Measurements from ENCODE around the gene FNBP1.
"Not testable (repeated sequence)": the region's sequence is repeated elsewhere in the genome, so short reads cannot be mapped to it uniquely, and the experiment has no call there.

The FNBP1 gene

GRCh38 chr9:129972816-129973215 lies 70.2 kb downstream of the FNBP1 start:
- ATAC-seq (no peak), DNase-seq (ENCODE audit: low spot score in 2 of 2) (no peak)
- H3K27ac Mint-ChIP-seq = peak overlapping the region; percentile 50
- no peaks in the 10 kb centered on the region for H3K36me3 Mint-ChIP-seq
- H3K4me3 Mint-ChIP-seq = no peak overlapping the region
- no peaks in the 10 kb centered on the region for H3K9me3 Mint-ChIP-seq
- peaks cover 30% of the 10 kb centered on the region for H3K4me1 Mint-ChIP-seq

GRCh38 chr9:129968690-129969485 lies 74.1 kb downstream of the FNBP1 start:
- Mint-ChIP-seq H3K9me3 (no peaks in the 10 kb centered on the region), H3K36me3 (no peaks in the 10 kb centered on the region), H3K4me3 (no peak overlapping the region), H3K27ac (peak overlapping the region; percentile 82), H3K4me1 (peaks cover 61% of the 10 kb centered on the region)
- ATAC-seq (peak; percentile 80), DNase-seq (ENCODE audit: low spot score in 2 of 2) (no peak)

- Mint-ChIP-seq H3K9me3 (no peaks in the 10 kb centered on the region), H3K4me1 (peaks cover 91% of the 10 kb centered on the region), H3K4me3 (peak overlapping the region; percentile 69), H3K27ac (peak overlapping the region; percentile 90), H3K36me3 (no peaks in the 10 kb centered on the region)
- ATAC-seq (no peak), DNase-seq (ENCODE audit: low spot score in 2 of 2) (no peak)
Measured at GRCh38 chr9:129964901-129965734, 77.9 kb downstream of the FNBP1 start.

GRCh38 chr9:129962889-129963703 lies 79.9 kb downstream of the FNBP1 start:
- Mint-ChIP-seq H3K27ac (peak overlapping the region; percentile 90), H3K4me3 (peak overlapping the region; percentile 69), H3K4me1 (peaks cover 84% of the 10 kb centered on the region), H3K36me3 (no peaks in the 10 kb centered on the region), H3K9me3 (no peaks in the 10 kb centered on the region)
- peak; percentile 28 to 71 for DNase-seq (ENCODE audit: low spot score in 2 of 2)
- ATAC-seq = peak; percentile 93

GRCh38 chr9:129962451-129962864 lies 80.5 kb downstream of the FNBP1 start:
- Mint-ChIP-seq H3K4me3 (peak overlapping the region; percentile 69), H3K27ac (peak overlapping the region; percentile 90), H3K4me1 (peaks cover 90% of the 10 kb centered on the region), H3K9me3 (no peaks in the 10 kb centered on the region), H3K36me3 (no peaks in the 10 kb centered on the region)
- ATAC-seq (no peak), DNase-seq (ENCODE audit: low spot score in 2 of 2) (no peak)

- Mint-ChIP-seq H3K36me3 (no peaks in the 10 kb centered on the region), H3K4me3 (no peak overlapping the region), H3K9me3 (no peaks in the 10 kb centered on the region), H3K27ac (peak overlapping the region; percentile 90), H3K4me1 (peaks cover 65% of the 10 kb centered on the region)
- ATAC-seq (no peak), DNase-seq (ENCODE audit: low spot score in 2 of 2) (no peak)
Measured at GRCh38 chr9:129958796-129959195, 84.2 kb downstream of the FNBP1 start.

- Mint-ChIP-seq H3K27ac (peak overlapping the region; percentile 48), H3K36me3 (no peaks in the 10 kb centered on the region), H3K4me3 (no peak overlapping the region), H3K4me1 (peaks cover 30% of the 10 kb centered on the region), H3K9me3 (no peaks in the 10 kb centered on the region)
- DNase-seq (ENCODE audit: low spot score in 2 of 2) (no peak), ATAC-seq (no peak)
Measured at GRCh38 chr9:129954868-129955550, 88.0 kb downstream of the FNBP1 start.

- ATAC-seq (no peak), DNase-seq (ENCODE audit: low spot score in 2 of 2) (no peak)
- Mint-ChIP-seq H3K4me1 (peaks cover 33% of the 10 kb centered on the region), H3K9me3 (no peaks in the 10 kb centered on the region), H3K4me3 (no peak overlapping the region), H3K36me3 (no peaks in the 10 kb centered on the region), H3K27ac (no peak overlapping the region)
Measured at GRCh38 chr9:129953736-129954135, 89.3 kb downstream of the FNBP1 start.

GRCh38 chr9:129952337-129952736 lies 90.7 kb downstream of the FNBP1 start:
- H3K4me3 Mint-ChIP-seq = no peak overlapping the region
- DNase-seq (ENCODE audit: low spot score in 2 of 2) = no peak
- H3K4me1 Mint-ChIP-seq = peaks cover 20% of the 10 kb centered on the region
- no peaks in the 10 kb centered on the region for H3K9me3 Mint-ChIP-seq
- peak overlapping the region; percentile 43 for H3K27ac Mint-ChIP-seq
- ATAC-seq = no peak
- H3K36me3 Mint-ChIP-seq = no peaks in the 10 kb centered on the region

- Mint-ChIP-seq H3K4me3 (no peak overlapping the region), H3K36me3 (no peaks in the 10 kb centered on the region), H3K4me1 (peaks cover 23% of the 10 kb centered on the region), H3K27ac (peak overlapping the region; percentile 43), H3K9me3 (no peaks in the 10 kb centered on the region)
- ATAC-seq = no peak
- no peak for DNase-seq (ENCODE audit: low spot score in 2 of 2)
Measured at GRCh38 chr9:129949821-129950220, 93.2 kb downstream of the FNBP1 start.

GRCh38 chr9:129948626-129949025 lies 94.4 kb downstream of the FNBP1 start:
- not testable (repeated sequence) for H3K9me3 Mint-ChIP-seq; DNase-seq (ENCODE audit: low spot score in 2 of 2); H3K36me3 Mint-ChIP-seq; ATAC-seq; H3K4me3 Mint-ChIP-seq
- Mint-ChIP-seq H3K4me1 (peaks cover 35% of the 10 kb centered on the region), H3K27ac (peak overlapping the region; percentile 43)

GRCh38 chr9:129946246-129946995 lies 96.6 kb downstream of the FNBP1 start:
- no peak for DNase-seq (ENCODE audit: low spot score in 2 of 2)
- Mint-ChIP-seq H3K9me3 (no peaks in the 10 kb centered on the region), H3K4me3 (peak overlapping the region; percentile 32), H3K36me3 (no peaks in the 10 kb centered on the region), H3K27ac (peak overlapping the region; percentile 15), H3K4me1 (peaks cover 42% of the 10 kb centered on the region)
- ATAC-seq = no peak

GRCh38 chr9:129945314-129945713 lies 97.7 kb downstream of the FNBP1 start:
- no peak for ATAC-seq
- Mint-ChIP-seq H3K4me1 (peaks cover 43% of the 10 kb centered on the region), H3K36me3 (no peaks in the 10 kb centered on the region)

GRCh38 chr9:129944506-129945116 lies 98.4 kb downstream of the FNBP1 start:
- Mint-ChIP-seq H3K27ac (peak overlapping the region; percentile 71), H3K36me3 (no peaks in the 10 kb centered on the region)

More at GRCh38 chr9:129945314-129945713, 97.7 kb downstream of the FNBP1 start:
- Mint-ChIP-seq H3K9me3 (no peaks in the 10 kb centered on the region), H3K4me3 (peak overlapping the region; percentile 32), H3K27ac (peak overlapping the region; percentile 71)
- no peak for DNase-seq (ENCODE audit: low spot score in 2 of 2)

More at GRCh38 chr9:129944506-129945116, 98.4 kb downstream of the FNBP1 start:
- peak; percentile 99 for ATAC-seq
- peak; percentile 15 to 71 for DNase-seq (ENCODE audit: low spot score in 2 of 2)
- Mint-ChIP-seq H3K4me3 (peak overlapping the region; percentile 40), H3K4me1 (peaks cover 46% of the 10 kb centered on the region), H3K9me3 (no peaks in the 10 kb centered on the region)
